Stimulated activated naive CD4-positive, alpha-beta T cell (primary cell): ENCODE measurements around the gene TTR.

Experiments used
- DNase-seq, 6 experiments: peaks; one replicate each; lab custom pipeline; 2025; lab: John Stamatoyannopoulos, UW

The TTR gene

DNA sequence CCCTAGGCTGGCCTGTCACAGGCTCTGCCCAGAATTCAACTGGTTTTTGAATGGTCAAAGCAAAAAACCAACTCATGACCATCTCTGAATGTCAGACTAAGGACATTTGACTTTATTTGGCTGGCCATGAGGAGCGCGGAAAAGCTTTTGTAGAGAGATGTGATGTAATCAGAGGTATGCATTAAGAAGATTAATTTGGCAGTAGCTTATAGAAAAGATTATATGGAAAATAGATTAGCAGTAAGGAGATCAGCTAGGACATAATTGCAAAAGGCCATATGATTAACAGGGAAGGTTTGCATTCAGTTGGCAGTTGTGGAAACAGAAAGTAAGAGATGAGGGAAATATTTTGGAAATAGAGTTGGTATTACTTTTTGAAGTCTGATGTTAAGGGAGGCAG, 12.3 kb upstream of the TTR start:
- no peak for DNase-seq

GRCh38 chr18:31581498-31582197, 10.0 kb upstream of the TTR start:
- DNase-seq: no peak

GRCh38 chr18:31583185-31583854, 8.4 kb upstream of the TTR start:
- DNase-seq: no peak

DNA sequence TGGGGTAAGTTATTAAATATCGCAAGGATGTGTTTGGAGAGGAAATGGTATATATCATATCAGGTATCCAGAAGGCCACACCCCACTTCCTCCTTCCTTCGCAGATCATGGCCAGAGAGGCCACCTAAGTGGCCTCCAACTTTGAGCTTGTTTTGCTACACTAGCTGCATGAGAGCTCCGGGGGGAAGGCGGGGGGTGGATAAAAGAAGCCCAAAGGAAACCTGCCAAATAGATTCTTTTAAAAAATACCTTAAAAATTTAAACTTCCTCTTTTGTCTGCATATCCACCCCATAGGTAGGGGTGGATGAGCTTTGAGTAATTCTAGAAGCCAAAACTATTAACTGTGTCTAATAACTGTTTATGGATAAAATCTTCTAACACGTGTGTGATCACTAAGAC, 5.7 kb upstream of the TTR start:
- no peak for DNase-seq

- DNase-seq: no peak
Measured at GRCh38 chr18:31586616-31587015, 5.1 kb upstream of the TTR start.

GRCh38 chr18:31587529-31587928, 4.1 kb upstream of the TTR start:
- DNase-seq: no peak

- no peak for DNase-seq
Measured at GRCh38 chr18:31590570-31590969, 1.1 kb upstream of the TTR start.

- DNase-seq: no peak
Measured at GRCh38 chr18:31591113-31591512, 564 bp upstream of the TTR start.

DNA sequence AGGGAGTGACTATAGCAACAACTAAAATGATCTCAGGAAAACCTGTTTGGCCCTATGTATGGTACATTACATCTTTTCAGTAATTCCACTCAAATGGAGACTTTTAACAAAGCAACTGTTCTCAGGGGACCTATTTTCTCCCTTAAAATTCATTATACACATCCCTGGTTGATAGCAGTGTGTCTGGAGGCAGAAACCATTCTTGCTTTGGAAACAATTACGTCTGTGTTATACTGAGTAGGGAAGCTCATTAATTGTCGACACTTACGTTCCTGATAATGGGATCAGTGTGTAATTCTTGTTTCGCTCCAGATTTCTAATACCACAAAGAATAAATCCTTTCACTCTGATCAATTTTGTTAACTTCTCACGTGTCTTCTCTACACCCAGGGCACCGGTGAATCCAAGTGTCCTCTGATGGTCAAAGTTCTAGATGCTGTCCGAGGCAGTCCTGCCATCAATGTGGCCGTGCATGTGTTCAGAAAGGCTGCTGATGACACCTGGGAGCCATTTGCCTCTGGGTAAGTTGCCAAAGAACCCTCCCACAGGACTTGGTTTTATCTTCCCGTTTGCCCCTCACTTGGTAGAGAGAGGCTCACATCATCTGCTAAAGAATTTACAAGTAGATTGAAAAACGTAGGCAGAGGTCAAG, 955 bp downstream of the TTR start:
- DNase-seq: no peak

- no peak for DNase-seq
Measured at GRCh38 chr18:31595121-31595771, 3.6 kb downstream of the TTR start.

GRCh38 chr18:31596081-31596872, 4.6 kb downstream of the TTR start:
- no peak for DNase-seq

- no peak for DNase-seq
Measured at GRCh38 chr18:31598021-31598805, 6.5 kb downstream of the TTR start.

- no peak for DNase-seq
Measured at GRCh38 chr18:31603315-31603714, 11.6 kb downstream of the TTR start.

DNA sequence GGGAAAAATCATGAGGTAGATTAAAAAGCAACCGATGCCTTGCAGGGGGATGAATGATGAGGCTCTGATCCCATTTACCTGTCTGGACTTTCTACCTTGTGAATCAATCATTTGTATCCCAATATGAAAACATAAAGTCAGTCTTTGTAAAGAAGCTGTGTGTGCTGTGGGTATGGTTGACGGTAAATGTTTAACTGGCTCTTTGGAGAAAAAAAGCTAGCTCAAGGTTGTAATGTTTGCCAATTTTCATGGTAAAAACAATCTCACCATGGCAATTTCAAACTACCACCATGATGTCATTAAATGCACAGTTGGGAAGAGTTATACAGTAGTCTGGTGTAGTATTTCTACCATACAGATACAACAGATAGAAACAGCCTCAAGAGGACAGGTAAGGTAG, 14.6 kb downstream of the TTR start:
- DNase-seq: no peak

DNA sequence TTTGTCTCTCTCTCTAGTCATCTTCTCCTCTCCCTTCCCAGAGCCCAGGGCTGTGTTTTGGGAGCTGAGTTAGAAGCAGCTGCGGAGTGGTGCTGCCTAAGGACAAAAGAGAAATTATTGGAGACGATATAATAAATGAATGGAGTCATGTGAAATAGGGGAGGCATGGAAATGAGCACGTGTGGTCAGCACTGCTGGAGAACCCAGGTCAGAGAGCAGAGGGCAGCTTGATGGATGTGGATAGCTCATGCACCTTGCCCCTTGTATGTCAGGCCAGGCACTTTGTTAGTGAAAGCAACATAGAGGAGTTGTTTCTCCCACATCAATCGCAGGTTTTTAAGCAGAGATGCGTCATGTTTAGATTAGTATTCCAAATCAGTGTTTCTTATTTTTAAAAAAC, 15.7 kb downstream of the TTR start:
- DNase-seq: no peak

GRCh38 chr18:31609886-31610285, 18.2 kb downstream of the TTR start:
- no peak for DNase-seq

DNA sequence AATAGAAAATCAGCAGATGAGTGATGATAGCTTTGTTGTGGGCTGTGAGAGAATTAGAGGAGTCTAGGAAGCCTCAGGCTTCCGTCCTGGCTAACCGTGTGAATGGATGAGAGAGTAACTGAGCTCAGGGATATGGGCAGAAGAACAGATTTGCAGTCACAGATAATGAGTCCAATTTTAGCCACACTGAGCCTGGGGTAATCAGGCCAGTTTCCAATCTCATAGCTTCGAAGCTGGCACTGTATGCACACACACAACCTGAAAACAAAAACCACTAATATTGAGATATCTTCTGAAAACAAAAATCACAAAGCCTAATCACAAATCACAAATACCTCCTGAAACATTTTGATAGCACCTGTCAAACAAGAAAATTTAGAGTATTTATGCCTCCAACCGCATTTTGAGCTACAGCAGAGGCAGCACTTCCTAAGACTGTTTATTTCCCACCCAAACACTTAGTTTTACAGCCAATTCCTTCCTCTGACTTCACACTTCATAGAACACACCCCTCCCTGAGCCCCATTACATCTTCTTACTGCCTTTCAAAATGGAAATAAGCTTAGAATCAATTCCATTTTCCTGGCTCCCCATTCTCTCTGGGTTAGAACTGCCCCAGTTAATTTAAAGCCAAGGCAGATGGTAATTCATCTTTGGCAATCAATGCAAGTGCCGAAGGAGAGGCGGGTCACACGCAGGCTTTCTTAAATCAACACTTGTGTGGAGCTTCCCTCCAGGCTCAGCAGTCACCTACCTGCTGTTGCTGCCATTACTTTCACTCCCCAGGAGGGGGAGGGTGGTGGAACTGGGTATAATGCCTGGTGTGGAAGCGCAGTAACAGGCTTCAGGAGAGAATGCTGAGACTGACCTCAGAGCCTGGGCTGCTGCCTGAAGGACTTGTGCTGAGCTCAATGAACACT, 18.9 kb downstream of the TTR start:
- DNase-seq: no peak

- DNase-seq: no peak
Measured at GRCh38 chr18:31611511-31611910, 19.8 kb downstream of the TTR start.

DNA sequence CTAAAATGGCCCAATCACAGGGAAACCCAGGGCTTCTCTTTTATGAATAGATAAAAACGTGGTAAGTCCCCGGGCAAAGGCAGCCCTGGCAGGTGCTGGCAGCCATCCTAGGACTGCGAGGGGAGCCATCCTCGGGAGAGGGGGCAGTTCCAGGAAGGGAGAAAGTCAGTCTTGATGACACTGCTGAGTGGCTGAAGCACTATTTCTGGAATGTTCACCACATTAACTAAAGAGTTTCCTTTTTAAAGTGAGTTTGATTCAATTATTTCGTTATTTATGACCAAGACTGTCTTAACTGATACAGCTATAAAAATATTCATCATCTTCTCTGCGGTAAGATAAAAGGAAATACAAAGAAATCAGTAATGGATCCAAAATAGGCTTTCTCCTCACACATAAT, 20.4 kb downstream of the TTR start:
- DNase-seq: no peak

- no peak for DNase-seq
Measured at GRCh38 chr18:31614044-31614443, 22.4 kb downstream of the TTR start.
